ENCODE results near the gene INPP5D.

DNA sequence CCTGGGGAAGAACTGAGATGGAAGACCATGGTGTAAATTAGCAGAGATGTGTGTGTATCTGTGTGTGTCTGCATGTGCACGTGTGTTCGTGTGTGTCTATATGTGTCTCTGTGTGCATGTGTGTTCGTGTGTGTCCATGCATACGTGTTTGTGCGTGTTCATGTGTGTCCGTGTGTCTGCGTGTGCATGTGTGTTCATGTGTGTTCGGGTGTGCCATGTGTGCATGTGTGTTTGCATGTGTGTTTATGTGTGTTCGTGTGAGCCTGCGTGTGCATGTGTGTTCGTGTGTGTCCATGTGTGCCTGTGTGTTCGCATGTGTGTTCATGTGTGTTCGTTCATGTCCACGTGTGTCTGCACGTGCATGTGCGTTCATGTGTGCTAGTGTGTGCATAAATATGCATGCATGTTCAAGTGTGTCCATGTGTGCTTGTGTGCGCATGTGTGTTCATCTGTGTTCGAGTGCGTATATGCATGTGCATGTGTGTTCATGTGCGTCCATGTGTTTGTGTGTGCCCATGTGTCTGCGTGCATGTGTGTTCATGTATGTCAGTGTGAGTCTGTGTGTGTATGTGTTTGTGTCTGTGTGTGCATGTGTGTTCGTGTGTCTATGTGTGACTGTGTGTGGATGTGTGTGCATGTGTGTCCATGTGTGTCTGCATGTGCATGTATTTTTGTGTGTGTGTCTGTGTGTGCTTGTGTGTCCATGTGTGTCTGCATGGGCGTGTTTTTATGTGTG lies 24.5 kb upstream of the INPP5D start:
- TF ChIP-seq, protein P1, sequence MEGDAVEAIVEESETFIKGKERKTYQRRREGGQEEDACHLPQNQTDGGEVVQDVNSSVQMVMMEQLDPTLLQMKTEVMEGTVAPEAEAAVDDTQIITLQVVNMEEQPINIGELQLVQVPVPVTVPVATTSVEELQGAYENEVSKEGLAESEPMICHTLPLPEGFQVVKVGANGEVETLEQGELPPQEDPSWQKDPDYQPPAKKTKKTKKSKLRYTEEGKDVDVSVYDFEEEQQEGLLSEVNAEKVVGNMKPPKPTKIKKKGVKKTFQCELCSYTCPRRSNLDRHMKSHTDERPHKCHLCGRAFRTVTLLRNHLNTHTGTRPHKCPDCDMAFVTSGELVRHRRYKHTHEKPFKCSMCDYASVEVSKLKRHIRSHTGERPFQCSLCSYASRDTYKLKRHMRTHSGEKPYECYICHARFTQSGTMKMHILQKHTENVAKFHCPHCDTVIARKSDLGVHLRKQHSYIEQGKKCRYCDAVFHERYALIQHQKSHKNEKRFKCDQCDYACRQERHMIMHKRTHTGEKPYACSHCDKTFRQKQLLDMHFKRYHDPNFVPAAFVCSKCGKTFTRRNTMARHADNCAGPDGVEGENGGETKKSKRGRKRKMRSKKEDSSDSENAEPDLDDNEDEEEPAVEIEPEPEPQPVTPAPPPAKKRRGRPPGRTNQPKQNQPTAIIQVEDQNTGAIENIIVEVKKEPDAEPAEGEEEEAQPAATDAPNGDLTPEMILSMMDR (IDR thresholded peaks at IDR 0.05; ENCODE audit: low read depth, low read length, poor library complexity, severe bottlenecking) = no peak
- no peak for TF ChIP-seq EZH2phosphoT487 (IDR thresholded peaks at IDR 0.05; ENCODE audit: borderline replicate concordance, low read length)

Data from DOHH2 (cell line).